OCI-LY7 (cell line): ENCODE measurements around the gene DSCAM.
"Not testable (repeated sequence)": the region's sequence is repeated elsewhere in the genome, so short reads cannot be mapped to it uniquely, and the experiment has no call there.

Source experiments
- EZH2phosphoT487 ChIP-seq: fragments of 200-600 bp; sonication (generic); IDR thresholded peaks from 2 replicates; pipeline ENCODE4 v1.6.1; 2018; ENCODE audit warnings: low read depth, borderline replicate concordance, mild to moderate bottlenecking, mixed run types, antibody characterized with exemption, low read length, moderate library complexity, mixed read lengths
- TF ChIP-seq, protein P1 (sequence below): fragments of 200-600 bp; sonication (generic); conservative IDR thresholded peaks from 2 replicates; pipeline ENCODE4 v1.5.1; 2014; ENCODE audit warnings: mild to moderate bottlenecking, antibody characterized with exemption, low read length, moderate library complexity, mixed read lengths

DNA sequence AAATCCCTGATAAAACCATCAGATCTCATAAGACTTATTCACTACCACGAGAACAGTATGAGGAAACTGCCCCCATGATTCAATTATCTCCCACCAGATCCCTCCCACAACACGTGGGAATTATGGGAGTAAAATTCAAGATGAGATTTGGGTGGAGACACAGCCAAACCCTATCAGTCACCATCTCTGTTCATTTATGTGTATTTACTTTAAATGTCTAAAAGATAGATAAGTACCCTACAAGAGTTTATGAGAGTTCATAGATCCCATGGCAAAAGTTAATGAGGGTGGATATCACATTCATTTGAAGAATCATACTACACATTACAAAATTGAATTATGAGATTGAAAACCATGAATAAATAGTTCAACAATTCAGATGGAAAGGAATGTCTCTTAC is 526.2 kb downstream of the DSCAM start:
- TF ChIP-seq, protein P1, sequence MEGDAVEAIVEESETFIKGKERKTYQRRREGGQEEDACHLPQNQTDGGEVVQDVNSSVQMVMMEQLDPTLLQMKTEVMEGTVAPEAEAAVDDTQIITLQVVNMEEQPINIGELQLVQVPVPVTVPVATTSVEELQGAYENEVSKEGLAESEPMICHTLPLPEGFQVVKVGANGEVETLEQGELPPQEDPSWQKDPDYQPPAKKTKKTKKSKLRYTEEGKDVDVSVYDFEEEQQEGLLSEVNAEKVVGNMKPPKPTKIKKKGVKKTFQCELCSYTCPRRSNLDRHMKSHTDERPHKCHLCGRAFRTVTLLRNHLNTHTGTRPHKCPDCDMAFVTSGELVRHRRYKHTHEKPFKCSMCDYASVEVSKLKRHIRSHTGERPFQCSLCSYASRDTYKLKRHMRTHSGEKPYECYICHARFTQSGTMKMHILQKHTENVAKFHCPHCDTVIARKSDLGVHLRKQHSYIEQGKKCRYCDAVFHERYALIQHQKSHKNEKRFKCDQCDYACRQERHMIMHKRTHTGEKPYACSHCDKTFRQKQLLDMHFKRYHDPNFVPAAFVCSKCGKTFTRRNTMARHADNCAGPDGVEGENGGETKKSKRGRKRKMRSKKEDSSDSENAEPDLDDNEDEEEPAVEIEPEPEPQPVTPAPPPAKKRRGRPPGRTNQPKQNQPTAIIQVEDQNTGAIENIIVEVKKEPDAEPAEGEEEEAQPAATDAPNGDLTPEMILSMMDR, result not testable (repeated sequence)
- not testable (repeated sequence) for TF ChIP-seq EZH2phosphoT487
